DOHH2 (cell line): ENCODE results near the gene AP4B1.

Experiments used
- EZH2phosphoT487 ChIP-seq: fragments of 200-600 bp; sonication (generic); IDR thresholded peaks from 2 replicates; pipeline ENCODE4 v1.6.1; 2017; ENCODE audit warnings: borderline replicate concordance, mild to moderate bottlenecking, antibody characterized with exemption, low read length, moderate library complexity, mixed read lengths
- TF ChIP-seq, protein P1 (sequence below): fragments of 200-600 bp; sonication (generic); IDR thresholded peaks from one replicate; pipeline ENCODE4 v1.5.1; 2014; ENCODE audit warnings: antibody characterized with exemption, mild to moderate bottlenecking, low read depth, low read length; ENCODE audit not compliant: poor library complexity, severe bottlenecking

DNA sequence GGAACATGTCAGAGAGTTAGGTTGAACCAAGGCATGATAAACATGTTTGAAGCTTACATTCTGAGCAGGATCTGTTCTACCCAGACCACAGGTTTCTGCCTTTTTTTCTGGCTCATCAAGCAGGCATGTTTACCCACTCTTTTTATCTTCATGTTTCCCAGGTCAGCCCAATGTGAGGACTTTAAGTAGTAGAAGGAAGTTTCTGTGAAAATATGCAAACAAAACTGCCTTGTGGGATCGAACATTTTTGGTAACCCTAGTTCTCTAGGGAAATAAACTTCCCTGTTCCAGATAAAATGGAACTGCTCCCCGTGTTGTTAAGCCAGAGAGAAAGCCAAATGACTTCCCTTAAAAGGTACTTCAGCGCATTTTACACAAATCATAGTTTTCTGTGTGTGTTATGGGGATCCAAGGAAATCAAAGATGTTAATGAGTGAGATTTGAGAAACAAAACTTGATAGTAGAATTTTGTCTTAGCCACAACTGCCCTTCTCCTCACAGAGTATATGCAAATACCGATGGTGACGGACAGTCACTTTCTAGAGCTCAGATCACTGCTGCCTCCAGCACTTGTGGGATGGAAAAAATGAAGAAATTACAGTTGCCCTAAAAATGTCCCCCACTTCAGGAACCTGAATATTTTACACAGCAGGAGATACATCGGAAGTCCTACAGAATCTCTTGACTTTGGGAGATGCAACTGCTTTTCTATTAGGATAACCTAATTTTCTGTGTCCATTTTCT lies 23.8 kb upstream of the AP4B1 start:
- TF ChIP-seq, protein P1, sequence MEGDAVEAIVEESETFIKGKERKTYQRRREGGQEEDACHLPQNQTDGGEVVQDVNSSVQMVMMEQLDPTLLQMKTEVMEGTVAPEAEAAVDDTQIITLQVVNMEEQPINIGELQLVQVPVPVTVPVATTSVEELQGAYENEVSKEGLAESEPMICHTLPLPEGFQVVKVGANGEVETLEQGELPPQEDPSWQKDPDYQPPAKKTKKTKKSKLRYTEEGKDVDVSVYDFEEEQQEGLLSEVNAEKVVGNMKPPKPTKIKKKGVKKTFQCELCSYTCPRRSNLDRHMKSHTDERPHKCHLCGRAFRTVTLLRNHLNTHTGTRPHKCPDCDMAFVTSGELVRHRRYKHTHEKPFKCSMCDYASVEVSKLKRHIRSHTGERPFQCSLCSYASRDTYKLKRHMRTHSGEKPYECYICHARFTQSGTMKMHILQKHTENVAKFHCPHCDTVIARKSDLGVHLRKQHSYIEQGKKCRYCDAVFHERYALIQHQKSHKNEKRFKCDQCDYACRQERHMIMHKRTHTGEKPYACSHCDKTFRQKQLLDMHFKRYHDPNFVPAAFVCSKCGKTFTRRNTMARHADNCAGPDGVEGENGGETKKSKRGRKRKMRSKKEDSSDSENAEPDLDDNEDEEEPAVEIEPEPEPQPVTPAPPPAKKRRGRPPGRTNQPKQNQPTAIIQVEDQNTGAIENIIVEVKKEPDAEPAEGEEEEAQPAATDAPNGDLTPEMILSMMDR: no peak
- no peak for TF ChIP-seq EZH2phosphoT487
